Neural crest cell (in vitro differentiated cells): Measurements from ENCODE around the gene COX6A2. TPM values are rescaled to one million over a fixed set of nuclear protein-coding genes. Genes with fewer than 3 reads are reported as not detected.

ENCODE experiments used
- DNase-seq: peaks from one replicate; pipeline ENCODE4 v3.0.0; 2021; ENCODE audit warnings: low read depth, mixed read lengths, low spot score
- H3K27ac Mint-ChIP-seq: one replicate; pipeline ENCODE4 v1.8.0; 2021; ENCODE audit warnings: mild to moderate bottlenecking, mixed read lengths; ENCODE audit not compliant: unreplicated experiment
- H3K27me3 Mint-ChIP-seq: 2 replicates; pipeline ENCODE4 v1.8.0; 2021; ENCODE audit warnings: low read depth, mild to moderate bottlenecking, mixed read lengths
- H3K36me3 Mint-ChIP-seq: 2 replicates; pipeline ENCODE4 v1.8.0; 2021; ENCODE audit warnings: low read depth, mild to moderate bottlenecking, mixed read lengths
- H3K4me1 Mint-ChIP-seq: 2 replicates; pipeline ENCODE4 v1.8.0; 2021; ENCODE audit warnings: mixed read lengths
- H3K4me3 Mint-ChIP-seq: one replicate; pipeline ENCODE4 v1.8.0; 2021; ENCODE audit warnings: mild to moderate bottlenecking, mixed read lengths
- H3K9me3 Mint-ChIP-seq: 2 replicates; pipeline ENCODE4 v1.8.0; 2021; ENCODE audit warnings: mixed read lengths
- total RNA-seq: library from RNA; stranded (reverse); gene quantifications from 2 replicates; pipeline ENCODE4 v1.2.1, GENCODE V29; 2021
- TF ChIP-seq, protein P1 (sequence below): fragments of 200-600 bp; sonication (generic); conservative IDR thresholded peaks from 2 replicates; pipeline ENCODE4 v1.5.0; 2021; ENCODE audit warnings: antibody characterized with exemption, mild to moderate bottlenecking

COX6A2 gene
- total RNA-seq, 1 donor from 2014 or later = not detected

DNA sequence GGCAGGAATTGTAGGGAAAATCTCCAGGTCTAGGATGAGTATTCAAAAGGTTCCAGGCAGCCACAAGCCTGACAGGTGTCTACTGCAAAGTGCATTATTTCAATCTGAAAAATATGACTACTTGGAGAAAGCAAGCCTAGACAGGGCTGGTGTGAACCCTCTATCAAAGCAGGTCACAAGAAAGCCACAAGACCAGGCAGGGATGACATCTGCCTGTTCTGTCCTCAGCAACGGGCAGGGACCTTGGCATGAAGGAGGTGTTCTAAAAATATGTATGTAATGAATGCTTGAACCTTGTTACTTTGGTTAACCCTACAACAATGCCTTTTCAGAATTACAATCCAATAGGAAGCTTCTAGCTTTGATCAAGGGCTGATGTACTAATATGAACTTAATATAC is 1.2 kb upstream of the COX6A2 start:
- peaks cover 10% of the 10 kb centered on the region for H3K4me1 Mint-ChIP-seq
- H3K27ac Mint-ChIP-seq = no peak overlapping the region
- H3K9me3 Mint-ChIP-seq = no peaks in the 10 kb centered on the region
- H3K36me3 Mint-ChIP-seq = no peaks in the 10 kb centered on the region
- H3K4me3 Mint-ChIP-seq = no peak overlapping the region
- H3K27me3 Mint-ChIP-seq = peaks cover 20% of the 10 kb centered on the region
- TF ChIP-seq, protein P1, sequence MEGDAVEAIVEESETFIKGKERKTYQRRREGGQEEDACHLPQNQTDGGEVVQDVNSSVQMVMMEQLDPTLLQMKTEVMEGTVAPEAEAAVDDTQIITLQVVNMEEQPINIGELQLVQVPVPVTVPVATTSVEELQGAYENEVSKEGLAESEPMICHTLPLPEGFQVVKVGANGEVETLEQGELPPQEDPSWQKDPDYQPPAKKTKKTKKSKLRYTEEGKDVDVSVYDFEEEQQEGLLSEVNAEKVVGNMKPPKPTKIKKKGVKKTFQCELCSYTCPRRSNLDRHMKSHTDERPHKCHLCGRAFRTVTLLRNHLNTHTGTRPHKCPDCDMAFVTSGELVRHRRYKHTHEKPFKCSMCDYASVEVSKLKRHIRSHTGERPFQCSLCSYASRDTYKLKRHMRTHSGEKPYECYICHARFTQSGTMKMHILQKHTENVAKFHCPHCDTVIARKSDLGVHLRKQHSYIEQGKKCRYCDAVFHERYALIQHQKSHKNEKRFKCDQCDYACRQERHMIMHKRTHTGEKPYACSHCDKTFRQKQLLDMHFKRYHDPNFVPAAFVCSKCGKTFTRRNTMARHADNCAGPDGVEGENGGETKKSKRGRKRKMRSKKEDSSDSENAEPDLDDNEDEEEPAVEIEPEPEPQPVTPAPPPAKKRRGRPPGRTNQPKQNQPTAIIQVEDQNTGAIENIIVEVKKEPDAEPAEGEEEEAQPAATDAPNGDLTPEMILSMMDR = no peak
- DNase-seq = no peak

DNA sequence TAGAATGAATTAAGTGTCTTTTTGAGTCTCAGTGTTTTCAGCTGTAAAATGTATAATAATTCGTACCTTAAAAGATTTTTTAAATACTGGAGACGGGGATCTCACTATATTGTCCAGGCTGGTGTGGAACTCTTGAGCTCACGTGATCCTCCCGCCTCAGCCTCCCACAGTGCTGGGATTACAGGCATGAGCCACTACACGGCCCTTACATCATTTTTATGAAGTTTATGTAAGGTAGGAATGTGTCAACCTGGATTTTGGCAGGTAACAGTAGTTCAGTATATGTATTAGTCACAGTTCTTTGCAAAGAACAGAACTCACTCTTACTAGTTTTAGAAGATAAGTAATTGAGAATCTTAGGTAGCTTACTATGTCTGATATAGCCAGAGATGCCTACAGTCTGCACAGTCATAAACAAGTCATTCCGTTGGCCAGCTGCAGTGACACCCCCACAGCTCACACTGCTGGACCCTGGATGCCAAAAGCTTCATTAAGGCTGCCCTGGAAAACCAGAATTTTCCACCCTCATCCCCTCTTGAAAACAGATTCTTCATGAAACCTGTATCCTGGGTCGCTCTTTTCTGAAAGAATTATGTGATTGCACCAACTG is 583 bp upstream of the COX6A2 start:
- H3K9me3 Mint-ChIP-seq = no peaks in the 10 kb centered on the region
- no peak overlapping the region for H3K4me3 Mint-ChIP-seq
- TF ChIP-seq, protein P1 = no peak
- peaks cover 20% of the 10 kb centered on the region for H3K27me3 Mint-ChIP-seq
- no peak for DNase-seq
- H3K36me3 Mint-ChIP-seq = no peaks in the 10 kb centered on the region
- H3K4me1 Mint-ChIP-seq = peaks cover 5% of the 10 kb centered on the region
- H3K27ac Mint-ChIP-seq = no peak overlapping the region

DNA sequence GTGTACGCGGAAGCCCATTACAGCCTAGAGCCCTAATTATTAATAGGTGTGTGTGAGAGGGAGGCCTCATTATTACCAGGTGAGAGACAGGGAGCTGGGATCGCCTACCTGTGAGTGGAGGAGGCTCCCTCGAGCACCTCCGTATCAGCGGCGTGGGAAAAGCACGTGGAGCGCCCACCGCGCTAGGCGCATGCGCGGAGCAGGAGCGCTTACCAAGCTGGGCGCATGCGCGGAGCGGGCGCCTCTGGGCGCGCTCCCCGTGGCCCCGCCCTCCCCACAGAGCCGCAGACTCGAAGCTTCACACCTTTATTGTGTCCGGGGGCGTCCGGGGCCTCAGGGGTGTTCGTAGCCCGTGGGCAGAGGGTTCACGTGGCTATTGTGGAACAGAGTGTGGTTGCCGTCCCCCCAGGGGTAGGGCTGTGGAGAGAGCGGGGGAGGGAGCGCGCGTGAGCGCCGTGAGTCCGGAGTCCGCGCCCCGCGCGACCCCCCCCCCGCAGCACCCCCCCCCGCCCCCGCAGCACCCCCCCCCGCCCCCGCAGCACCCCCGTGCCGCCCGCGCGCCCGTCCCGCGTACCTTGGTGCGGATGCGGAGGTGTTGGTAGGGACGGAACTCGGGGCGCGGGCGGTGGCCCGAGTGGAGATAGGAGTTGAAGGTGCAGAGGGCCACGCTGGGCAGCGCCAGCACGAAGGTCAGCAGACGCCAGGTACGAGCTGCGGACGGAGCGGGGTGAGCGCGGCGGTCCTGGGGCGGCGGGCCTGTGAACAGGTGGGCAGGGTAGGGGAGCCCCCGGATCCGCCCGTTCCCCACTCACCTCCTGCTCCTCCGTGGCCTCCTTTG is 500 bp downstream of the COX6A2 start:
- Mint-ChIP-seq H3K36me3 (no peaks in the 10 kb centered on the region), H3K9me3 (no peaks in the 10 kb centered on the region), H3K27ac (no peak overlapping the region), H3K27me3 (peaks cover 28% of the 10 kb centered on the region), H3K4me3 (no peak overlapping the region), H3K4me1 (no peaks in the 10 kb centered on the region)
- TF ChIP-seq, protein P1 = no peak
- DNase-seq = no peak

DNA sequence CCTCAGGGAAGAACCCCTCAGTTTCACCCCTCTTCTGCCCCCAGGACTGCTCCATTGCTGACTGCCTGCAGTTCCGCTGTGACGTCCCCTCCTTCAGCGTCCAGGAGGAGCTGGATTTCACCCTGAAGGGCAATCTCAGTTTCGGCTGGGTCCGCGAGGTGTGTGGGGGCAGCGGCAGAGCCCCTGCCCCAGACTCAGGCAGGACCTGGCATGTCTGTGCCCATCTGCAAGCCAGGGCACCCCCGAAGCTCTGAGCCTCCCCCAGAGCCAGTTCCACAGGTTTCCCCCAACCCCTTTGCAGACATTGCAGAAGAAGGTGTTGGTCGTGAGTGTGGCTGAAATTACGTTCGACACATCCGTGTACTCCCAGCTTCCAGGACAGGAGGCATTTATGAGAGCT is 4.4 kb downstream of the COX6A2 start:
- H3K4me3 Mint-ChIP-seq = no peak overlapping the region
- H3K27ac Mint-ChIP-seq = no peak overlapping the region
- no peaks in the 10 kb centered on the region for H3K36me3 Mint-ChIP-seq
- no peaks in the 10 kb centered on the region for H3K4me1 Mint-ChIP-seq
- H3K9me3 Mint-ChIP-seq = no peaks in the 10 kb centered on the region
- TF ChIP-seq, protein P1 = no peak
- DNase-seq = no peak
- H3K27me3 Mint-ChIP-seq = peaks cover 28% of the 10 kb centered on the region

DNA sequence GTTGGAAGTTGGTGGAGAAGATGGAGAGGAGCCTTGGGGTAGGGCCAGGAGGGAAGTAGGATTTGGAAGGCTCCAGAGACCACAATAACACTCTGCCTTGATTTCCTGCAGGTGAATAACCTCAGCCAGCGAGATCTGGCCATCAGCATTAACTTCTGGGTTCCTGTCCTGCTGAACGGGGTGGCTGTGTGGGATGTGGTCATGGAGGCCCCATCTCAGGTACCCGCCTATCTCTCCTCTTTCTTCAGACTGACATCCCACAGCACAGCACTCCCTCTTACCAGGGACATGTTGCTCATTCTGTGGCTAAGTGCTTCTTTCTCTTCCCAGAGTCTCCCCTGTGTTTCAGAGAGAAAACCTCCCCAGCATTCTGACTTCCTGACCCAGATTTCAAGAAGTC is 4.9 kb downstream of the COX6A2 start:
- no peaks in the 10 kb centered on the region for H3K9me3 Mint-ChIP-seq
- no peak for DNase-seq
- no peak overlapping the region for H3K4me3 Mint-ChIP-seq
- H3K4me1 Mint-ChIP-seq = no peaks in the 10 kb centered on the region
- TF ChIP-seq, protein P1 = no peak
- H3K36me3 Mint-ChIP-seq = no peaks in the 10 kb centered on the region
- H3K27me3 Mint-ChIP-seq = peaks cover 32% of the 10 kb centered on the region
- H3K27ac Mint-ChIP-seq = no peak overlapping the region
